HG03342 (cell line): ENCODE measurements around the gene DMKN.
A peak's percentile ranks its signal among the peaks of the same experiment; 100 is the strongest.

Experiments
- ATAC-seq: cut with Tn5 transposase; IDR thresholded peaks from one replicate; pipeline ENCODE4 v1.9.1; 2021; ENCODE audit warnings: mild to moderate bottlenecking, moderate library complexity; ENCODE audit not compliant: unreplicated experiment

The DMKN gene

DNA sequence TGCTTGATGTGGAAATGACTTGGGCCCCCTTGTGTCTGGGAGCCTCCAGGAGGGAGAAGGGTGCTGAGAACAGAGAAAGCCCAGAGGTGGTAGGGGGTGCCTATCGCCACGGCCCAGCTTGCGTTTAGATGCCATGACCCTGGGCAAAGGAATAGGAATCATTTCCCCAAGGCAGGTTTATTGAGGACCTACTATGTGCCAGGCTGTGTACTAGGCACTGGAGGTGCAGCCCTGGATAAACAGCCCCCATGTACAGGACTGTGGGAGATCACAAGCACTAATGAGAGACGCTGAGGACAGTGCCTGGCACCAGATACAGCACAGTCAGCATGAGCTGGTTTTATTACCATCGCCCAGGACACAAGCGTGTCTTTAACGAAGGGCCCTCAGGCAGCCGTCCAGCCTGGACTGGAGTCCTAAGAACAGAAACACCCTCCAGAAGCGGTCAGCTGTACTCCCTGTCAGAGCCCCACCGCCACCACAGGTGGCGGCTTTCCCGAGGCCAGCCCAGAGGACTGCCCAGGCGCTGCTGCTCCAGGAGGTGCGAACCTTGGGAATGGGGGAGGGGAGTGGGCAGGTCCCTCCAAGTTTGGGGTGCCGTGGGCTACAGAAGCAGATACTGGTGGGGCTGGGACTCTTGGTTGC, 36.6 kb upstream of the DMKN start:
- no peak for ATAC-seq

DNA sequence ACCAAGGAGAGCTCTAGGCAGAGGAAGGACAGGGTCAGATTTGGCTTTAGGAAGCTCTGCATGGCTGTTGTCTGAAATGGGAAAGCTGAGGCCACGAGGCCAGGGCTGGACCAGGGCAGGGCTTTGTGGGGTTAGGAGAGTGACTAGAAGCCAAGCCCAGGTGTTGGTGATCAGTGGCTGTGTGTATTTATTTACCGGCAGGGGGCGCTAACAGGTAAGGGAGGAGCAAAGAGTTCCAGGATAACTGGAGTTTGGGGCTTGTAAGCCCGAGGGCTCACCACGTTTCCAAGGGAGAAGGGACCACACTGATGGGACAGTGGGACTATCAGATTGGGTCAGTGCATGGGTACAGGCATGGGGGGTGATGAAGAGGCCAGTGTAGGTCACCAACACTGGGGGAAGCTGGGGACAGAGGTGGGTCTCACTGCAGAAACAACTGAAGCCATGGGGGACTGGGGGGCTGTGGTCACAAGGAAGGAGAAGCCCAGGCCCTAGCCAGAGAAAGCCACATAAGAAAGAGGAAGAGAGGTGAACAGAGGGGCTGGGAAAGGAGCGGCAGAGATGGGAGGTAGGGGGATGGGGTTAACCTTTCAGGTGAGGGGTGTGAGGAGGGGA, 35.8 kb upstream of the DMKN start:
- no peak for ATAC-seq

DNA sequence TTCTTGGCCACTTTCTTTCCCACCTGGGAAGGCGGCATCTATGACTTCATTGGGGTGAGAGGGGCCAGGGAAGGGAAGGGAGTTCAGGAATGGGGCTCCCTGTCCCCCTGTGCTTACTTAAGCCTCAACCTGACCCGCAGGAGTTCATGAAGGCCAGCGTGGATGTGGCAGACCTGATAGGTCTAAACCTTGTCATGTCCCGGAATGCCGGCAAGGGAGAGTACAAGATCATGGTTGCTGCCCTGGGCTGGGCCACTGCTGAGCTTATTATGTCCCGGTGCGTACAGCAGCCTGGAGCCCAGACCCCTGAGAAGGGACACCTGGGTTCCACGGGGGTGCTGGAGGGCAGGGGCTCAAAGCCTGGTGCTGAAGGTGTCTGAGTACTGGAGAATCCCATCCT, 33.1 kb upstream of the DMKN start:
- no peak for ATAC-seq

DNA sequence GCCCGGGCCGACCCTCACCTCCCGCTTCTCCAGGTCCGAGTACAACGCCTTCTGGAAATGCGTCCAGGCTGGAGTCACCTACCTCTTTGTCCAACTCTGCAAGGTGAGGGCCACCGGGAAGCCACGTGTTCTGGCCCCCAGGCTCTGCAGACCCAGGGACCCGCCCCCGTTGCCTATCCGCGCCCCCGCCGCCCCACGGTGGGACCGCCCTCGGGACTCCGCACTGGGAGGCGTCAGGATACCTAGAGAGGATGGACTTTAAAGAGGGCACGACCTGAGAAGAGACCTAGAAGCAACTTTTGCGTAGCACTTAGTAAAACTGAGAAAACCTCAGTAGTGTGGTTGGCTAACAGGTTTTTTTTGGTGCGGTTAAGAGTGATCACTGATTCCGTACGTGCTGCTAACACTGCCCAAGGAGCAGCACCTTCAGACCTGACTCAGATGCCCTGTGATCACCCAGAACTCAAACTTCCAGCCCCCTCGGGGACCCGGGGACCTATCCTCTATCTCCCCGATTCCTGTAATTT, 32.5 kb upstream of the DMKN start:
- ATAC-seq, result peak; percentile 32

DNA sequence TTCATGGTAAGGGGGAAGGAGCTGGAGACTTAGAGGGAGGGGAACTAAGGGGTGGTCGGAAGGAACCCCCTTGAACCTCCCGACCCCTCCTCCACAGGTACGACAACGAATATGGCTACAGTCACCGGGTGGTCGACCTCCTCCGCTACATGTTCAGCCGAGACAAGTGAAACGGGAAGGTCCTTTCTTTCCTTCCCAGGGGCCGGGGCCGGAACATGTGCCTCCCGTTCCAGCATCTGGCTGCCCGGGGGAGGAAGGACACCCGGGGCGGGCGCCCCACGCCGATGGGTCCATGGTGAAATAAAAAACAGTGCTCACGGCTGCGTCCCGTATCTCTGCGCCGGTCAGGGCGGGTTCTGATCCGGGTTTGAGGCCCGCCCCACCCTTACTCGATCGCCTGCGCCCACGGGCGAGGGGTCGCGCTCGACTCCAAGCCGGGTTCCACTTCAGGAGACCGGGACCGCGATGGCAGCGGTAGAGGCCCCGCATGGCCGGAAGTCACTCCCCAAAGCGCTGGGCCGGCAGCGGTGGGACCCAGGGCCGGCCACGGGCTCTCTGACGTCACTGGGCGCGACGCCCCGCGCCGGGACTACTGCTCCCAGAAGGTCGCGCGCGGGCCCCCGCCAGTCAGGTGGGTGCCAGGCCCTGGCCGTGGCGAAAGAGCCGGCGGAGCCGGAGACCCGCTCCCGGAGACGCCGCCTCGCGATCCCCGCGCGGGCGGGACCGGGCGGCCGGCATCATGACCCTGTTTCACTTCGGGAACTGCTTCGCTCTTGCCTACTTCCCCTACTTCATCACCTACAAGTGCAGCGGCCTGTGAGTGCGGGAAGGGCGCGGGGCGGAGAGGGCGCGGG, 31.8 kb upstream of the DMKN start, which contains the start of gene TMEM147:
TMEM147 (plus strand) TSS at position 626 of the 854 bp plus-strand sequence; CDS start at position 740, 114 bp downstream.
- ATAC-seq, result peak; percentile 73

DNA sequence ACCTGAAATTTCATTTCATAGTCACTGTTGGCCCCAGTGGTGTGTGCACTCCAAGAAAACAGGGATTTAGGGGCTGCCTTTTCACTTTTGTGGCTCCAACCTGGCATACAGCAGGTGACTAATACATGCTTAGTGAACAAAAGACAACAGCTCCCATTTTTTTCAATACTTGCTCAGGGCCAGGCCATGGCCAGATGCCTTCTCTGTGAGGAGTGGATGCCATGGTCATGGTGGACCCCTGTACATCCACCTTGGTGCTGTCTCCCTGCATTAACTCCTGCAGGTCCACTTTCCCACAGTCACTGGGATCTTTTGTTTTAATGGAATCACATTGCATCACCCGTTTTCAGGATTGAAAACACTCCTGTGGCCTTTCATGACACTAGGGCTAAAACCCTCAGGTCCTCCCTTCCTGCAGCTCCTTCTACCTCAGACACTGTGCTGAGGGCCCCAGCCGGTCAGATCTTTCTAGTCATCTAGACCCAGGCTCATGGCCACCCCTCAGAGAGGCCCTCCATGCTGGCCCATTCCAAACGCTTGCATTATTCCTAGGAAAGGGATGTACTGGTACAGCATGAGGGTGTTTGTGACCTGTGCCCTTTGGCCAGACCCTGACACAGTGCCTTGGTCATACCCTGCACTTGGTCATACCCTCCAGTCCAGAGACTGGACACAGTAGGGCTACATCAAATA, 30.8 kb upstream of the DMKN start:
- ATAC-seq, result no peak

DNA sequence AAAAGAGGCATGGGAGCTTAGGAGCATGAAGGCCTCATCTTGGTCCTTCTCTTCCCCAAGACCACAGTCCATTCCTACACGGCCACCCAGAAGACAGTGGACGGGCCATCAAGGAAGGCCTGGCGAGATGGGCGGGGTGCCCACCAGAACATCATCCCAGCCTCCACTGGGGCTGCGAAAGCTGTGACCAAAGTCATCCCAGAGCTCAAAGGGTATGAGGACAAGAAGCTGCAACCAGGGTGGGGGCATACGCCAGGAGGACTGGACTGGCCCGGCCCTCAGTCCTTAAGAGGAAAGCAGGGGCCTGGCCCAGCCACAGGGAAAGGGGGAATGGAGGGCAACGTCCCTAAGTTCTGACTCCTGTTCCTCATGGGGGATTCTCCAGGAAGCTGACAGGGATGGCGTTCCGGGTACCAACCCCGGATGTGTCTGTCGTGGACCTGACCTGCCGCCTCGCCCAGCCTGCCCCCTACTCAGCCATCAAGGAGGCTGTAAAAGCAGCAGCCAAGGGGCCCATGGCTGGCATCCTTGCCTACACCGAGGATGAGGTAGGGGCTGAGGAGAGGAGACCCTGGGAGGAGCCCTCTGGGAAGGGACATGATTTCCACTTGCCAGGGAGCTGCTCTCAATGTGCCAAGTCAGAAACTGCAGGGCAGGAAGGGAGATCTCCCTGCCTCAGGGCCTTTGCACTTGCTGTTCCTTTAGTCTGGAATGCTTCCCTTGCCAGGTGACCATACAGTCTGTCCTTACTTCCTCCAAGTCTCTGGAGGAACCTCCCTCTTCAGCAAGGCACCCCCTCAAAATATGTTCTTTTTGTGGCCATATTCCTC, 30.0 kb upstream of the DMKN start:
- ATAC-seq, result no peak

DNA sequence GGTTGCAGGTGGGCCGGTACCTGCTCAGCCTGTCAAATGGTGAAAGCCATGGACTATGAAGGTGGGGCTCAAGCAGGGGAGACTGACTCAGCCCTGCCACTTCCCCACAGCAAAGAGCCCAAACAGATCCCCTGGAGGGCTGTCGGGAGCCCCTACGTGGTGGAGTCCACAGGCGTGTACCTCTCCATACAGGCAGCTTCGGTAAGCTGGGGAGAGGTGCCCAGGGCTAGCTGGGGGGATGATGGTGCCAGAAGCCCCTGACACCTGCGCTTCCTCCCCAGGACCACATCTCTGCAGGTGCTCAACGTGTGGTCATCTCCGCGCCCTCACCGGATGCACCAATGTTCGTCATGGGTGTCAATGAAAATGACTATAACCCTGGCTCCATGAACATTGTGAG, 28.8 kb upstream of the DMKN start:
- ATAC-seq, result no peak

DNA sequence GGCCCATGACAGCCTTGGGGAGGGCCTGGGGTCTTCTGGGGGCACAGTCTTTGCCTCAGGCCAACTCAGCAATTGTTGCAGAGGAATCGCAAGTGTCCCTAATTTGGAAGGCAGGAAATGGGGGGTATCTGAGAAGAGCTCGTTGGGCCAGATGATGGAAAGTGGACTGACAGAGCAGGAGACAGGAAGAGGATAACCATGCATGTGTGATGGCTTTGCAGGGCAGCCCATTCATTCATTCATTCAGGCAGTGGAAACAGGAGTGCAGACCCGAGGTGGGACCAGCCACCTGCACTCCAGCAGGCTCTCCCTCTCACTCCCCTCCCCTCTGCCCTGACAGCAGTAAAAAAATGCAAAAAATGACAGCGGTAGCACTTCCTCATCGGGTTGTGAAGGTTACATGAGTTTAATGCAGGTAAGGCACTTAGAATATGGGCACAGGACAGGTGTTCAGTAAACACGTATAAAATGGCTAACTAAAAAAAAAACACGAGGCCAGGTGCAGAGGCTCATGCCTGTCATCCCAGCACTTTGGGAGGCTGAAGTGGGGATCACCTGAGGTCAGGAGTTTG, 27.0 kb upstream of the DMKN start:
- ATAC-seq, result no peak

DNA sequence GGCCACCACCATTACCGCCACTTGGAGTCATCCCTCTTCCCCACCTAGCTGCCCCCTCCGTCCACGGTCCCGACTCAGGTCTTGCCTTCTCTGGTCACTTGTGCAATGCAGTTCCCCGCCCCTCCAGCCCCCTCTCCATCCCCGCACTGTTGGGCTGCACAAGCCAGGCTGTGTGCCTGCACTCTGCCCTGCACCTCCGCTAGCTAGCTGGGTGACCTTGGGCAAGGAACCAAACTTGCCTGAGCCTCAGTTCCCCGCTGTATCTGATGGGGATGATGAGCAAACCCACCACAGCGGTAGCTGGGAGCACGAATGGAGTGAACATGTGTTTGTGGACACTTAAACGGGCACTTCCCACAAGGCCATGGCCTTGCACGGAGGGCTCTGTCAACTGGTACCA, 26.4 kb upstream of the DMKN start:
- ATAC-seq, result no peak

DNA sequence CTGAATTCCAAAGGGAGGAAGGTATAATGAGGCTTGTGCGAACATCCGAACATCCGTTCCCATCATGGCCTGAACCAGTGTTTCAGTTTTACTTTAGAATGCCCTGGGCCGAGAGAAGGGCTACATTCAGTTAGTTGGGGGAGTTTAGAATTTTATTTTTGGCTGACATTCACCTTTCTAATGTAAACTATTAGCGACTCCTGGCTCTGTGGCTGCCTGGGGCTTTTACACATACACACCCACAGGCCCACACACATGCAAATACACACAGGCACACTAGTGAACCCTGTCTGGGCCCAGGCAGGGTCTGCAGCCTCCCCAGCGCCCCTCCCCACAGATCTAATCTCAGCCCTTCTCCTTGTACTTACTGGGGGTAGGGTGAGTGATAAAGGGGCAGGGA, 25.9 kb upstream of the DMKN start:
- ATAC-seq, result no peak

DNA sequence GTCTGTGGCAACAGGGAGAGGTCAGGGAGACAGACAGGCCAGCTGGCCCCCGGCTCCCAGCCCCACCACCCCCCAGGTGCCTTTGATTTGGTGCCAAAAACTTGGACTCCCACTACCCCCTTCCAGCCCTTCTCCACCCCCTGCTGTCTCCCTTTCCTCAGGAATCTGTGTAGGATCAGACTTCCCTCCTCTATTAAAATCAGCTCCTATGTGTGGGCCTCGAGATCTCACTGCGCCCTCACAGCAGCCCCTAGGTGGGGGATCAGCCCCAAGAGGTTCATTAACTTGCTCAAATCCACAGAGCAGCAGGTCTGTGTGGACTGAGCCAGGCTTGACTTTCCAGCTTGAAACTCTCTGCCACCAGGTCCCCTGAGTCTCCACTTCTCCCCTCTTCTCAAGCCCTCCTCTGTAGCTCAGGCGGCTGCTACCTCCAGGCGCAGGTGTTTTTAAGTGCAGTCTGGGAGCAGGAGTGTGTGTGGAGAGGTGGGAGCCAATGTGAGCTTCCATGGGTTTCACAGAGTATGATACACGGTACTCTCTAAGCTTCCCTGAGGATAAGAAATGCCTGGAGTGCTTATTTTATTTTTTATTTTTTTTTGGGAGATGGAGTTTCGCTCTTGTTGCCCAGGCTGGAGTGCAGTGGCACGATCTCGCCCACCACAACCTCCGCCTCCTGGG, 21.5 kb upstream of the DMKN start:
- ATAC-seq, result no peak

DNA sequence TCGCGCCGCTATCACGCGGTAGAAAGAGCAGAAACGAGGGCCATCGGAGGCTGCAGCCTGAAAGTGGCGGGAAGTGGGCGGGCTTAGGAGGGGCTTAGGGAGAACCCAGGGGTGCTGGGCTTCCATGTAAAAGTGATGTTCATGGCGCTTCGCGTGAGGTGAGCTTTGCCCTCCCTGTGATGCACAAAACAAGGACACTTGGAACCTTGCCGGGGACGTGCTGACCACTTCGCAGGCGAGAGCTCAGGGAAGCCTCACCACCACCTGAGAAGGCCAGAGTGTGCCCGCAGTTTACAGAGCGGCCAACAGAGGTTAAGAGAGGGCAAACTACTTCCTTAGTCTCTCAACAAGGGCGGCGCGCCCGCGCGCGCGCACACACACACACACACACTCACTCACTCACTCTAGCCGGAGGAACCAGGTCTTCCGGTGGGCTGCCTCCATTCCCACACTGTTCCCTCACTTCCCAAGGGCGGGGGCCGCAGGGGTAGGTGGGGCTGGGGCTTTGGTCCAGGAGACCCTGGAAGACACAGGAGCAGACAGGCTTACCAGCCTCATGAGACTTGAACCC, 20.5 kb upstream of the DMKN start:
- ATAC-seq, result no peak

DNA sequence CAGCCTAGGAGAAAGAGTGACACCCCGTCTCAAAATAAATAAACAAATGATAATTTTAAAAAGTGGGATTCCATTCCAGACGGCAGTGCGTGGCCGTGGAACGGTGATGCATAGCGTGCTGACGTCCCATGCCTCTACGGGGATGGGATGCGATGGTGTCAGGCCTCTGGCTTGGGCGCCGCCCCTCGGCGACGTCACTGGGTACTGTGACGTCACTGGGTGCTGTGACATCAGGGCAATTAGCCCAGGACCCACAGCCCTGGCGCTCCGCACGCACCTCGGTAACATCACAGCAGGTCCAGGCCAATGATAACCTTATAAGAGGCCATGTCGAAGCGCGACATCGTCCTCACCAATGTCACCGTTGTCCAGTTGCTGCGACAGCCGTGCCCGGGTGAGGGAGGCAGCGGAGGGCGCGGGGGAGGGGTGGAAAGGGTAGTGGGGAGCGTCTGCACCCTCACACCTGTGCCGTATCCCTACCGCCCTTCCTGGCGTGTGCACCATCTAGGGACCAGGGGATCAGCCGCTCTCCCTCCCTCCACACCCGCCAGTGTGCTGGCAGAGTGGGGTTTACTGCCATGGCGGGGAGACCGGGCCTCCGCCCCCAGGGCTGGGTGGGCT, 19.9 kb upstream of the DMKN start, which contains the start of gene GAPDHS:
GAPDHS (plus strand) TSS at position 256 of the 621 bp plus-strand sequence; CDS start at position 328, 72 bp downstream.
- no peak for ATAC-seq

DNA sequence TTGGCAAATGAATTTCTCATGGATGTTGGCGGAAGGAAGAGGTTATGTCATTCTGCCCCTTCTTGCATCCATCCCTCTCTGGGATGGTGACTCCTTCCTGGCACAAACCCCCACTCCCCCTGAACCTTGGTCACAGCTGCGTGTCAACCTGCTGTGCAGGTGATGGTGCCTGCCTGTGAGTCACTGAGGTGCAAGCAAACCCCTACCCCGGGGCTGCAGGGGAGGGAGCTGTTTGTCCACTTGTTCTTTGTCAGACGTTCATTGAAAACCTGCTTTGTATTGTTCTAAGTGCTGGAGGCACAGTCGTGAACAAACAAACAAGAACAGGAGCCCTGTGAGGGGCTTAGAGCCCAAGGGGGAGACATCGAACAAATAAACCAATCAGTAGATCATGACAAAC, 17.8 kb upstream of the DMKN start:
- ATAC-seq, result no peak

DNA sequence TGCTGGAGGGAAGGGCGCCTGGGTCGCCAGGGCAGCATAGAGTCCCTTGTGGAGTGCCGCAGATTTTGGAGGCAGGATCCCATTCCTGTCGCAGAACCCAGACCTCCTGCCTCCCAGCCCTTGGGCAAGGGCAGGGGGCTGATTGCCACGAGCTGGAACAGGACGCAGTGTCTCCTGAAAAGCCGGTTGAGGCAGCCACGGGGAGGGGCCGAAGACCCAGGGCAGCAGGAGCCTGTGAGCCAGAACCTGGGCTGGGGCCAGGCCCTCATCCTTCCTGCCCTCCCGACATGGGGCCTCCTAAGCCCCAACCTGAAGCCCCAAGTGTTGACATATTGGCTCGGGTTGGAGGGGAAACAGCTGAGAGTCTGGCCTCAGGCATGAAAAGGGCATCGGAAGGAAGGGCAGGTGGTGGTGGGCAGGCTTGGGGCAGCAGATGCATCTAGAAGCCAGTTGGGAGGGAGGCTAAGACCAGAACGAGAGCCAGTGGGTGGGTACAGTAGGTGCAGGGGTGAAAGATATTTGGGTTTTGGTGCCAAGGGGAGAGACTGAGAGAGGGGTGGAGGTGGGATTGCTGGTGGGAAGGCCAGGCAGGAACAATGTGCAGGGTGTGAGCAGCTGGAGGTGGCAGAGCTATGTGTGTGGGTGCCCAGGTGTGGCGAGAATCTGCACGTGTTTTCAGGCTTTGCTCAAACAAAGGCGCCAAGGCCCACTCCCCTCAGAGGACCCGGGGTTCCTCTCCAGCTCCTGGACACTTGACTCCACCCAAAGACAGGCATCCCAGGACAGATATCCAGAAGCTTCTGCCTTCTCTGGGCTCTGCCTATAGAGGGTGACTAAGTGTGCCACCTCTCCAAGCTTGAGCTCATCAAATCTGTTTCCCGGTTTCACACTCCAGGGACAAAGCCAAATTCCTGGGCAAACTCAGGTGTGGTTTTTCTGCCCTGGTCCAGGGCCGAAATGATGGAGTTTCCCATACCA, 16.1 kb upstream of the DMKN start:
- ATAC-seq, result no peak
